SH-SY5Y (cell line): ENCODE results near the gene PLEKHG4B.

Experiments used
- GATA2 ChIP-seq: IDR thresholded peaks from 2 replicates; pipeline ENCODE4 v1.6.1; 2011; ENCODE audit warnings: mild to moderate bottlenecking, low read depth, low read length
- GATA3 ChIP-seq: IDR thresholded peaks from 2 replicates; pipeline ENCODE4 v1.6.1; 2011; ENCODE audit warnings: low read depth, mild to moderate bottlenecking, low read length, moderate library complexity

- TF ChIP-seq GATA2 (no peak), GATA3 (no peak)
These were observed 126.7 kb downstream of the PLEKHG4B start for GRCh38 chr5:218457-219291.
